Keratinocyte (primary cell): ENCODE data around the gene SCD5. TPM values are rescaled to one million over a fixed set of nuclear protein-coding genes. Genes with fewer than 3 reads are reported as not detected.

ENCODE experiments used
- DNase-seq: peaks from one replicate; pipeline ENCODE4 v3.0.0-alpha.2; 2011; ENCODE audit warnings: low read depth, missing footprints, low spot score
- FAIRE-seq: peaks from 2 replicates; lab custom pipeline; 2011; peaks lifted over from hg19 to GRCh38; lab: Jason Lieb, UNC
- H2AFZ ChIP-seq: 2 replicates; pipeline ENCODE4 v1.6.0; 2012; ENCODE audit warnings: low read length, control low read depth, inconsistent platforms; ENCODE audit not compliant: control insufficient read depth
- H3K27ac ChIP-seq: 2 replicates; pipeline ENCODE4 v1.5.1; 2011; ENCODE audit warnings: low read length; ENCODE audit not compliant: control insufficient read depth, insufficient read depth
- H3K27me3 ChIP-seq: 3 replicates; pipeline ENCODE4 v1.6.0; 2011; ENCODE audit warnings: low read length; ENCODE audit not compliant: control insufficient read depth, insufficient read depth; ENCODE audit errors: extremely low read depth
- H3K36me3 ChIP-seq, 2 experiments: 2 replicates in 1 of 2; 3 replicates in 1 of 2; pipeline ENCODE4 v1.5.1; 2011; ENCODE audit warnings: low read length in 2 of 2, mild to moderate bottlenecking in 1 of 2; ENCODE audit not compliant: control insufficient read depth in 2 of 2, insufficient read depth in 2 of 2; ENCODE audit errors: extremely low read depth in 1 of 2
- H3K4me1 ChIP-seq: 3 replicates; pipeline ENCODE4 v1.5.1; 2011; ENCODE audit warnings: low read length; ENCODE audit not compliant: control insufficient read depth, insufficient read depth; ENCODE audit errors: extremely low read depth
- H3K4me2 ChIP-seq: 3 replicates; pipeline ENCODE4 v1.6.0; 2011; ENCODE audit warnings: low read depth, low read length; ENCODE audit not compliant: control insufficient read depth, insufficient read depth; ENCODE audit errors: extremely low read depth
- H3K4me3 ChIP-seq, 3 experiments: fragments of 200-600 bp in 1 of 3; sonication (generic) in 1 of 3; 2 replicates in 2 of 3; 3 replicates in 1 of 3; pipeline ENCODE4 v1.5.1; 2011 to 2016; ENCODE audit warnings: low read length in 3 of 3, mild to moderate bottlenecking in 3 of 3, control low read depth in 2 of 3, inconsistent platforms in 1 of 3, low read depth in 1 of 3, mixed read lengths in 1 of 3, mixed run types in 1 of 3, moderate library complexity in 1 of 3; ENCODE audit not compliant: control insufficient read depth in 2 of 3, insufficient read depth in 2 of 3; ENCODE audit errors: extremely low read depth in 1 of 3
- H3K79me2 ChIP-seq: 2 replicates; pipeline ENCODE4 v1.6.0; 2012; ENCODE audit warnings: low read length; ENCODE audit not compliant: control insufficient read depth, insufficient read depth
- H3K9ac ChIP-seq: 3 replicates; pipeline ENCODE4 v1.6.0; 2011; ENCODE audit warnings: low read length; ENCODE audit not compliant: control insufficient read depth, insufficient read depth; ENCODE audit errors: extremely low read depth
- H3K9me1 ChIP-seq: 3 replicates; pipeline ENCODE4 v1.6.0; 2011; ENCODE audit warnings: low read length; ENCODE audit not compliant: control insufficient read depth, insufficient read depth; ENCODE audit errors: extremely low read depth
- H3K9me3 ChIP-seq: 2 replicates; pipeline ENCODE4 v1.5.1; 2012; ENCODE audit warnings: low read depth, low read length; ENCODE audit not compliant: control insufficient read depth
- H4K20me1 ChIP-seq: 3 replicates; pipeline ENCODE4 v1.6.0; 2011; ENCODE audit warnings: low read length; ENCODE audit not compliant: control insufficient read depth, insufficient read depth; ENCODE audit errors: extremely low read depth
- CTCF ChIP-seq, 3 experiments: IDR thresholded peaks in 1 of 3; conservative IDR thresholded peaks in 1 of 3; optimal IDR thresholded peaks in 1 of 3; 2 replicates in 2 of 3; 3 replicates in 1 of 3; pipeline versions ENCODE3 to v1.5.1; 2011; ENCODE audit warnings: low read length in 3 of 3, mild to moderate bottlenecking in 3 of 3, moderate library complexity in 2 of 3, control low read depth in 1 of 3, inconsistent platforms in 1 of 3; ENCODE audit not compliant: insufficient read depth in 2 of 3; ENCODE audit errors: extremely low read depth in 1 of 3
- EZH2 ChIP-seq: IDR thresholded peaks from one replicate; pipeline ENCODE4 v1.6.1; 2012; ENCODE audit warnings: inconsistent platforms, mild to moderate bottlenecking, low read length, moderate library complexity
- dilution Hi-C: fragments of 300-500 bp; cut with MboI; formaldehyde crosslinking; loops from one replicate; pipeline ENCODE4 v1.7.0; 2020; ENCODE audit warnings: low sequenced_read_pairs; ENCODE audit not compliant: extremely low pct_ligation_motif_present
- polyA plus RNA-seq, 5 experiments: library from polyadenylated mRNA; depleted of rRNA in 3 of 5; stranded (reverse) in 3 of 5; stranded (forward) in 1 of 5; unstranded in 1 of 5; fragments of >200 nt; gene quantifications; 1 replicate in 1 of 5; 2 replicates in 3 of 5; 3 replicates in 1 of 5; pipeline versions ENCODE4 v1.2.1 to v1.2.3, GENCODE V29; 2011 to 2012; ENCODE audit warnings: missing spikeins in 2 of 5, low read depth in 1 of 5, low replicate concordance in 1 of 5

Gene SCD5
- polyA plus RNA-seq, 1 donor (not counting 4 experiments of a cell fraction or from before 2014, with no cell fraction given), result 39.4 TPM

DNA sequence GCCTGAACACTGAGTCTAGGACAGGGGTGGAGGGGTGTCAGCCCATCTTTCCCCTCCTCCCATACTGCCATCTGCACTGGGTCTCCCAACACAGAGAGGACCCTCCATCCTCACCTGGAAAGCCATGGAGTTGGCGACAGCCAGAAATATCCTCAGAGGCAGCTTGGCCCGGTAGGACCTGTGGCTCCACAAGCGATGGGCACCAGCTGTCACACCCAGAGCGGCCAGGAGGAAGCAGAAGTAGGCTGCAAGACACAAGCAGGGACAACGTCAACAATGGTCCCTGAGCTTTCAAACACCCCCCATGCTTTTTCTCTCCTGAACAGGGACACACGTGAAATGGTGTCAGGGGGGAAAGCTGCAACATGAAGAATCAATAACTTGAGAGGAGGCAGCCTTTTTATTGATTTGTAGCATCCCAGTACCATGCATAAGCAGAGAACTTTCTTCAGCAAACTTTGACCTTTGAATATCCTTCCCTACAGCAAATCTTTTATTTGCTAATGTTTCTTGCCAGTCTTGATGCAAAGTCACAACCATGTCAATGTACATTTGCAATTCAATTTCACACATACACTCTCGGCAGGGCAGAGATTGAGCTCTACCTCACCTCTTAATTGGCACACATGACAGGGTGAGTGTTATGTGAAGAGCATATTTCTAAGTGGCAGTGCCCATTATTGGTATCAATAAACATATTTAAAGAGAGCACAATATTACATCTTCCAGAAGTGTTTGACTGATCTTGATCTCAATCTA is 93.2 kb downstream of the SCD5 start:
- no peak overlapping the region for H3K4me3 ChIP-seq

GRCh38 chr4:82704156-82704555 is 94.4 kb downstream of the SCD5 start:
- Histone ChIP-seq H2AFZ (no peak overlapping the region), H3K9me1 (no peaks in the 10 kb centered on the region), H3K4me3 (no peak overlapping the region), H4K20me1 (no peaks in the 10 kb centered on the region), H3K4me2 (no peak overlapping the region), H3K27me3 (no peaks in the 10 kb centered on the region), H3K9me3 (no peaks in the 10 kb centered on the region), H3K79me2 (peaks cover 14% of the 10 kb centered on the region), H3K36me3 (peaks cover 0 to 5% of the 10 kb centered on the region in 2 experiments), H3K27ac (no peak overlapping the region), H3K9ac (no peak overlapping the region), H3K4me1 (no peaks in the 10 kb centered on the region)
- FAIRE-seq, result no peak
- no peak for TF ChIP-seq CTCF (optimal IDR thresholded peaks at IDR 0.05 in 1 of 3, IDR thresholded peaks at IDR 0.05 in 1 of 3, conservative IDR thresholded peaks at IDR 0.05 in 1 of 3; ENCODE audit: extremely low read depth in 1 of 3, insufficient read depth in 2 of 3, low read length in 3 of 3)
- no peak for TF ChIP-seq EZH2
- DNase-seq, result no peak
- dilution Hi-C loops, result no loop called here

More for the DNA sequence above, 93.2 kb downstream of the SCD5 start:
- no peak for TF ChIP-seq CTCF (optimal IDR thresholded peaks at IDR 0.05 in 1 of 3, IDR thresholded peaks at IDR 0.05 in 1 of 3, conservative IDR thresholded peaks at IDR 0.05 in 1 of 3; ENCODE audit: extremely low read depth in 1 of 3, insufficient read depth in 2 of 3, low read length in 3 of 3)
- TF ChIP-seq EZH2, result no peak
- Histone ChIP-seq H2AFZ (no peak overlapping the region), H3K9ac (no peak overlapping the region), H3K27ac (no peak overlapping the region), H3K27me3 (no peaks in the 10 kb centered on the region), H3K36me3 (peaks cover 0 to 5% of the 10 kb centered on the region in 2 experiments), H3K79me2 (peaks cover 18% of the 10 kb centered on the region), H3K4me2 (no peak overlapping the region), H3K4me1 (no peaks in the 10 kb centered on the region), H3K9me1 (no peaks in the 10 kb centered on the region), H3K9me3 (no peaks in the 10 kb centered on the region), H4K20me1 (no peaks in the 10 kb centered on the region)
- no peak for FAIRE-seq
- dilution Hi-C loops, result no loop called here
- no peak for DNase-seq
